GM12801 (cell line): Measurements from ENCODE around the gene RNF114.

Source experiments
- TF ChIP-seq, protein P1 (sequence below): IDR thresholded peaks from one replicate; pipeline ENCODE4 v1.5.1; 2011; ENCODE audit warnings: control low read depth; ENCODE audit not compliant: insufficient read length; ENCODE audit errors: extremely low read depth

The RNF114 gene

DNA sequence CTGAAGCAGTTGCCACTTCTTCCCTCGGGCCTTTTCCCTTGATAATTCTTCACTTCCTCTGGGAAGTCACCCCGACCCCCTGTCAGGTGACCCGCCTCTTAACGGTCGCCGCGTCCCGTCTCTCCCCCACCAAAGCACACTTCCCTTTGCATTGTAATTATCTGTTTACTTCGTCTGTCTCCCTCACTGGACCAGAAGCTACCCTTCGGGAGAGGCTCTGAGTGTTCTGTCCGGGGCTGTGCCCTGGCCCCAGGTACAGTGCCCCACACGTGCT lies 45.8 kb downstream of the RNF114 start:
- TF ChIP-seq, protein P1, sequence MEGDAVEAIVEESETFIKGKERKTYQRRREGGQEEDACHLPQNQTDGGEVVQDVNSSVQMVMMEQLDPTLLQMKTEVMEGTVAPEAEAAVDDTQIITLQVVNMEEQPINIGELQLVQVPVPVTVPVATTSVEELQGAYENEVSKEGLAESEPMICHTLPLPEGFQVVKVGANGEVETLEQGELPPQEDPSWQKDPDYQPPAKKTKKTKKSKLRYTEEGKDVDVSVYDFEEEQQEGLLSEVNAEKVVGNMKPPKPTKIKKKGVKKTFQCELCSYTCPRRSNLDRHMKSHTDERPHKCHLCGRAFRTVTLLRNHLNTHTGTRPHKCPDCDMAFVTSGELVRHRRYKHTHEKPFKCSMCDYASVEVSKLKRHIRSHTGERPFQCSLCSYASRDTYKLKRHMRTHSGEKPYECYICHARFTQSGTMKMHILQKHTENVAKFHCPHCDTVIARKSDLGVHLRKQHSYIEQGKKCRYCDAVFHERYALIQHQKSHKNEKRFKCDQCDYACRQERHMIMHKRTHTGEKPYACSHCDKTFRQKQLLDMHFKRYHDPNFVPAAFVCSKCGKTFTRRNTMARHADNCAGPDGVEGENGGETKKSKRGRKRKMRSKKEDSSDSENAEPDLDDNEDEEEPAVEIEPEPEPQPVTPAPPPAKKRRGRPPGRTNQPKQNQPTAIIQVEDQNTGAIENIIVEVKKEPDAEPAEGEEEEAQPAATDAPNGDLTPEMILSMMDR, result no peak

DNA sequence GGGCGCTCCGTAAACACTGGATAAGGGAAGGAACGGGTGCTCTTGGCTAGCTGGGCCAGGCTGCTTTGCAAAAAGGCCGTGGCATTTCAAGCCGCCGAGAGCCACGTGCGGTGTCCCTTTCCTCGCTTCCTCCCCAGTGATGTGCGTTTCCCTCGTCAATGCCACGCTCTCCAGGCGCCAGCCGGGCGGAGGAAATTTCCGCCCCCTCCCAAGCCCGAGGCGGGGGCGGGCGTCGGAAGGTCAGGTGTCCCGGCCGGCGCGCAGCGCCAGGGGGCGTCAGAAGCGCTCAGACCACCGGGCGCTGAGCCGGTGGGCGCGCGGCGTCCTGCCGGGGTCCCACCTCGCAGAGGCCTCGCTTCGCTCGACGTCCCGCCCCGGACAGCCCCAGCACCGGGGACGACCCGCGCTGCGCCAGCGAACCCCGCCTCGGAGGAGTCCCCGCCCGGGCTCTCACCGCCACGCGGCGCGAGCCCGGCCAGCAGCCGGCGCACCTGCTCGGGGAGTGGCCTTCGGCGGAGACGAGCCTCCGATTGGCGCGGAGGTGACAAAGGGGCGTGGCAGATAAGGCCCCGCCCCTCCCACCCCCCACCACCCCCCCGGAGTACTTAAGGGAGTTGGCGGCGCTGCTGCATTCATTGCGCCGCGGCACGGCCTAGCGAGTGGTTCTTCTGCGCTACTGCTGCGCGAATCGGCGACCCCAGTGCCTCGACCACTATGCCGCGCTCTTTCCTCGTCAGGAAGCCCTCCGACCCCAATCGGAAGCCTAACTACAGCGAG lies 46.3 kb downstream of the RNF114 start, which contains the start of gene SNAI1:
Gene SNAI1, plus strand, starts transcription at position 635 of the 777 bp plus-strand sequence. Its CDS starts 80 bp downstream, at position 715.
- TF ChIP-seq, protein P1, result no peak

DNA sequence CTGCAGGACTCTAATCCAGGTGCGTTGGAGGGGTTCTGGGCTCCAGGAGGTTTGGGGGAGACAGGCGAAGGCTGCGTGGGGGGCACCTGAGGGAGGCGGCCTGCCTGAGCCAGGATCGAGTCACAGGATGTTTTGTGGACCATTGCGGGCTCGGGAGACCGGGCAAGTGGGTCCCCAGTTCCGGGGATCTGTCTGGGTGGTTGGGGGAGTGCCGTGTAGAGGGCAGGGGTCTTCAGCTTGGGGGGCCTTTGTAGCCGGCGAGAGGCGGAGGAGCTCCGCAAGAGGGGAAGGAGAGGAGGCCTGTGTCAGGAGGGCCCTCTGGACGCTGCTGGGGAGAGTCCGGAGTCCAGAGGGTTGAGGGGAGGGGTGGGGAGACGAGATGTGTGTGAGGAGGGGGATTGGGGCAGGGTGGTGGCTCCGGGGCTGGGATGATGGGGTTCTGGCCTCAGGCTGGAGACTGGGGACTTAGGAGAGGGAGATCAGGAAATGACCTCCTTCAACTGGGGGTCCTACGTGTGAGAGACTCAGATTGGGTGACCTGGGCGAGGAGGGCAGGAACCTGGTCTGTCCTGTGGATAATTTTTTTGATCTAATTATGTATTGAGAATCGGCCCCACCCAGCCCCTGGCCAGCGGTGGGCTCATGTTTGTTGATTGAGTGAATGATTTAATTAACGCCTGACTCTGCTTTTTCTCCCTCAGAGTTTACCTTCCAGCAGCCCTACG lies 47.1 kb downstream of the RNF114 start:
- TF ChIP-seq, protein P1, result no peak

DNA sequence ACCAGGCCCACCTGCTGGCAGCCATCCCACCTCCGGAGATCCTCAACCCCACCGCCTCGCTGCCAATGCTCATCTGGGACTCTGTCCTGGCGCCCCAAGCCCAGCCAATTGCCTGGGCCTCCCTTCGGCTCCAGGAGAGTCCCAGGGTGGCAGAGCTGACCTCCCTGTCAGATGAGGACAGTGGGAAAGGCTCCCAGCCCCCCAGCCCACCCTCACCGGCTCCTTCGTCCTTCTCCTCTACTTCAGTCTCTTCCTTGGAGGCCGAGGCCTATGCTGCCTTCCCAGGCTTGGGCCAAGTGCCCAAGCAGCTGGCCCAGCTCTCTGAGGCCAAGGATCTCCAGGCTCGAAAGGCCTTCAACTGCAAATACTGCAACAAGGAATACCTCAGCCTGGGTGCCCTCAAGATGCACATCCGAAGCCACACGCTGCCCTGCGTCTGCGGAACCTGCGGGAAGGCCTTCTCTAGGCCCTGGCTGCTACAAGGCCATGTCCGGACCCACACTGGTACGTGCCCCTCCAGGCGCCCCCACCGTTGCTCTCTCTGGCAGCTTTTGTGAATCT lies 47.7 kb downstream of the RNF114 start:
- TF ChIP-seq, protein P1, result no peak

DNA sequence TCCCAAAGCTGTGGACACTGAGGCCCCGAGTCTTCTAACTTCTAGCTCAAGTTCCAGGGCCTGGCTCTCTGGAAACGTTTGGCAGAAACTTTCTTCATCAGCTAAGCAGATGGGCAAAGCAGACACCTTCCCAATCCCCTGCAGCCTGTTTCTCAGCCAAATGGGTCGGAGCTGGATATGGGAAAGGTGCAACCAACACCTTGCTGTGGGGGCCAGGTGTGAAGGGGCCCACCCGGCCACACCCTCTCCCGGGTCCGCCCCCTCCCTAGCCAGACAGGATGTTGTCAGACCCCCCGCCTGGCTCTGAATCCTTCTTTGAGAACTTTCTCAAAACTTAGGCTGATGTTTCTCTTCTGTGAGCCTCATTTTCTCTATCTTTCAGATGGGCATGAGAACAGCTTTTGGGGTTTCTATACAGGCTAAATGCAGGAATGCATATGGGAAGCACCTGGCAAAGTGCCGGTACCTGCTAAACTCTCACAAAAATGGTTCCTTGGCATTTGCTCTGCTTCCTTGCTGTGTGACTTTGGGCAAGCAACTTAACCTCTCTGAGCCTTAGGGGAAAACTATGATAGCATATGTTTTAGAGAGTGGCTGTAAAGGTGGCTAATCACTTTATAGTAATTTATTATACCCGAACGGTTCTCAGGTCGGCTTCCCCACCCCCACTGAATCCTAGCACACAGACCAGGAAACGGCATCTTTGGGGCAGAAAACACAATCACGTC lies 48.4 kb downstream of the RNF114 start:
- TF ChIP-seq, protein P1, result no peak

DNA sequence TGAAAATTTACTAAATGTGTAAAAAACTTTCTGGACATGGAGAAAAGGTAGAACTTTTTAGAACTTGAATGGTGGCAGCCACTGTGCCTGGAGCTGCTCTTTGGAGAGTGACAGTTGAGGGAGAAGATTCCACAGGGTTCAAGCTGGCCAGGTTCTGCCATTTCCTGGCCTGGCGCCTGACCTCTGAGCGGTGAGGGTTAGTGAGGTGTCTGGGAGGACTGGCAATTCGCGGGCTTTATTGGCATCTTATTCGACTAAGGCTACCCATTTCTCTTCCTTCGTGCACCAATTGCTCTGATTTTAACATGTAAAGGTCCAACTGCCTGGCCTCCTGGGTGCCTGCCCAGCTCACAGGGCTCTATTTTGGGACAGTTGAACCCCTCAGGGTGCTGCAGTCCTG lies 49.0 kb downstream of the RNF114 start:
- TF ChIP-seq, protein P1, result no peak

DNA sequence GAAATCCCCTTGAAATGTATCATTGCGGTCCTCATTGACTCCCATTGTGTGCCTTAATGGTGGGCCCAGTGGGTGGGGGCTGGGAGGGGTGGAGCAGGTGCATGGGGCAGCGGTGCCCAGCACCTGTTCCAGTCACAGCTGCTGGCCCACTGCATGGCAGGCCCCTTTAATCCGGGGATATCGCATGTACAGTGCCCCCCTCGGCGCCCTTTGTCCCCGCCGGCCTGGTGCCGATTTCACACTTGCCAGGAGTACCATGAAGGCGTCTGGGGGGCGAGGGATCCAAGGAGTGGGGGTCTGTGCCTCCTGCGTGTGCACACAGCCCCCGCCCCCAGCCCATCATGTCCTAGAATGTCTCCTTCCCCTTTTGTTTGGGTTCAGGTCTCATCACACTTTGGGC lies 49.4 kb downstream of the RNF114 start:
- TF ChIP-seq, protein P1, result no peak
